H9 (cell line): ENCODE data around the gene ARL13A. TPM values are rescaled to one million over a fixed set of nuclear protein-coding genes. Genes with fewer than 3 reads are reported as not detected.

Experiments
- DNase-seq: peaks from one replicate; pipeline ENCODE4 v3.0.0-alpha.2; 2017
- H2AFZ ChIP-seq: one replicate; pipeline ENCODE4 v1.6.1; 2013; ENCODE audit warnings: mild to moderate bottlenecking, low read length, control low read depth, moderate library complexity
- H2AK5ac ChIP-seq: 2 replicates; pipeline ENCODE4 v1.6.1; 2013; ENCODE audit warnings: low read length, control low read depth, mixed read lengths; ENCODE audit not compliant: insufficient read length
- H2BK120ac ChIP-seq: one replicate; pipeline ENCODE4 v1.6.1; 2013; ENCODE audit warnings: low read depth, mild to moderate bottlenecking, low read length, control low read depth, inconsistent platforms; ENCODE audit not compliant: poor library complexity, severe bottlenecking
- H2BK12ac ChIP-seq: 2 replicates; pipeline ENCODE4 v1.6.1; 2013; ENCODE audit warnings: low read length, control low read depth, mixed read lengths, low read depth; ENCODE audit not compliant: insufficient read length
- H2BK15ac ChIP-seq: 2 replicates; pipeline ENCODE4 v1.6.1; 2013; ENCODE audit warnings: low read depth, low read length, control low read depth
- H2BK20ac ChIP-seq: one replicate; pipeline ENCODE4 v1.6.1; 2013; ENCODE audit warnings: low read depth, mild to moderate bottlenecking, low read length, control low read depth, inconsistent platforms; ENCODE audit not compliant: poor library complexity, severe bottlenecking
- H2BK5ac ChIP-seq: 2 replicates; pipeline ENCODE4 v1.6.1; 2013; ENCODE audit warnings: low read length, control low read depth, mixed read lengths; ENCODE audit not compliant: insufficient read length
- H3K14ac ChIP-seq: 2 replicates; pipeline ENCODE4 v1.6.1; 2013; ENCODE audit warnings: low read length, control low read depth; ENCODE audit not compliant: insufficient read depth
- H3K18ac ChIP-seq: 2 replicates; pipeline ENCODE4 v1.6.1; 2013; ENCODE audit warnings: low read depth, mild to moderate bottlenecking, mixed read lengths, low read length, control low read depth; ENCODE audit not compliant: insufficient read length
- H3K23ac ChIP-seq: 2 replicates; pipeline ENCODE4 v1.6.1; 2013; ENCODE audit warnings: low read length, control low read depth, mixed read lengths, low read depth; ENCODE audit not compliant: insufficient read length
- H3K23me2 ChIP-seq: 2 replicates; pipeline ENCODE4 v1.6.1; 2013; ENCODE audit warnings: low read depth, mild to moderate bottlenecking, mixed read lengths, low read length, control low read depth; ENCODE audit not compliant: insufficient read length, poor library complexity, severe bottlenecking
- H3K27ac ChIP-seq: 2 replicates; pipeline ENCODE4 v1.5.1; 2013; ENCODE audit warnings: low read length, control low read depth, mixed read lengths, low read depth; ENCODE audit not compliant: insufficient read length
- H3K27me3 ChIP-seq: 2 replicates; pipeline ENCODE4 v1.6.1; 2013; ENCODE audit warnings: low read length, control low read depth, inconsistent platforms; ENCODE audit not compliant: insufficient read depth
- H3K4ac ChIP-seq: 2 replicates; pipeline ENCODE4 v1.6.1; 2013; ENCODE audit warnings: low read depth, mild to moderate bottlenecking, control low read depth, inconsistent platforms, low read length, moderate library complexity
- H3K4me1 ChIP-seq: 2 replicates; pipeline ENCODE4 v1.6.1; 2013; ENCODE audit warnings: low read length, control low read depth, inconsistent platforms; ENCODE audit not compliant: insufficient read depth
- H3K4me2 ChIP-seq: 2 replicates; pipeline ENCODE4 v1.6.1; 2013; ENCODE audit warnings: low read length, control low read depth, mixed read lengths; ENCODE audit not compliant: insufficient read length, insufficient read depth
- H3K56ac ChIP-seq: 2 replicates; pipeline ENCODE4 v1.6.1; 2013; ENCODE audit warnings: low read depth, mild to moderate bottlenecking, mixed read lengths, low read length, control low read depth; ENCODE audit not compliant: insufficient read length
- H3K79me1 ChIP-seq: 2 replicates; pipeline ENCODE4 v1.6.1; 2013; ENCODE audit warnings: low read depth, mild to moderate bottlenecking, moderate library complexity, low read length, control low read depth, inconsistent platforms; ENCODE audit not compliant: insufficient read depth, poor library complexity, severe bottlenecking
- H3K79me2 ChIP-seq: 2 replicates; pipeline ENCODE4 v1.6.1; 2013; ENCODE audit warnings: low read length, control low read depth, inconsistent platforms; ENCODE audit not compliant: insufficient read depth
- H3K9ac ChIP-seq: 2 replicates; pipeline ENCODE4 v1.6.1; 2013; ENCODE audit warnings: low read length, control low read depth, mixed read lengths; ENCODE audit not compliant: insufficient read length; ENCODE audit errors: extremely low read depth
- H3K9me3 ChIP-seq: one replicate; pipeline ENCODE4 v1.6.1; 2013; ENCODE audit warnings: low read depth, low read length, inconsistent platforms; ENCODE audit not compliant: control insufficient read depth
- H3T11ph ChIP-seq: one replicate; pipeline ENCODE4 v1.6.1; 2013; ENCODE audit warnings: mild to moderate bottlenecking, low read length, control low read depth, inconsistent platforms
- H4K20me1 ChIP-seq: one replicate; pipeline ENCODE4 v1.6.1; 2013; ENCODE audit not compliant: control insufficient read depth, insufficient read length, insufficient read depth
- H4K5ac ChIP-seq: 2 replicates; pipeline ENCODE4 v1.6.1; 2013; ENCODE audit warnings: low read depth, mild to moderate bottlenecking, mixed read lengths, low read length, control low read depth; ENCODE audit not compliant: insufficient read length
- H4K8ac ChIP-seq: replicated peaks from 2 replicates; pipeline ENCODE4 v1.6.1; 2013; ENCODE audit warnings: low read length, control low read depth, mixed read lengths, low read depth; ENCODE audit not compliant: insufficient read length
- H4K91ac ChIP-seq: 2 replicates; pipeline ENCODE4 v1.6.1; 2013; ENCODE audit warnings: low read depth, mild to moderate bottlenecking, moderate library complexity, mixed read lengths, low read length, control low read depth; ENCODE audit not compliant: insufficient read length
- H3K27ac Mint-ChIP-seq, 3 experiments: 2 replicates in 2 of 3; 3 replicates in 1 of 3; pipeline ENCODE4 v1.8.0; 2020 to 2021; ENCODE audit warnings: mixed read lengths in 3 of 3, mild to moderate bottlenecking in 1 of 3, moderate library complexity in 1 of 3
- H3K27me3 Mint-ChIP-seq: 2 replicates; pipeline ENCODE4 v1.8.0; 2021; ENCODE audit warnings: low read depth, mild to moderate bottlenecking, moderate library complexity, mixed read lengths
- H3K36me3 Mint-ChIP-seq, 3 experiments: 2 replicates in 2 of 3; 3 replicates in 1 of 3; pipeline ENCODE4 v1.8.0; 2020 to 2021; ENCODE audit warnings: low read depth in 3 of 3, mixed read lengths in 3 of 3; ENCODE audit not compliant: insufficient read depth in 1 of 3
- H3K4me1 Mint-ChIP-seq, 2 experiments: 2 replicates each; pipeline ENCODE4 v1.8.0; 2020; ENCODE audit warnings: mixed read lengths in 2 of 2
- H3K4me3 Mint-ChIP-seq, 2 experiments: 2 replicates in 1 of 2; 3 replicates in 1 of 2; pipeline ENCODE4 v1.8.0; 2020 to 2021; ENCODE audit warnings: mild to moderate bottlenecking in 2 of 2, mixed read lengths in 2 of 2, moderate library complexity in 1 of 2
- H3K9me3 Mint-ChIP-seq, 2 experiments: 2 replicates in 1 of 2; 3 replicates in 1 of 2; pipeline ENCODE4 v1.8.0; 2020; ENCODE audit warnings: mild to moderate bottlenecking in 2 of 2, mixed read lengths in 2 of 2, moderate library complexity in 1 of 2
- CTCF ChIP-seq: fragments of 200-600 bp; sonication (generic); conservative IDR thresholded peaks from 3 replicates; pipeline ENCODE4 v1.8.0; 2021; ENCODE audit warnings: antibody characterized with exemption, mild to moderate bottlenecking
- WGBS: extraction: QIAGEN DNeasy Blood & Tissue Kit; methylation state at CpG from one replicate; pipeline ENCODE4 v1.1.7; 2013; ENCODE audit warnings: missing lambda C conversion rate, low lambda C conversion rate, mixed read lengths; ENCODE audit not compliant: insufficient read length; ENCODE audit errors: extremely low coverage; 5-methylcytosine and 5-hydroxymethylcytosine counted together
- total RNA-seq: library from RNA; stranded (reverse); gene quantifications from 2 replicates; pipeline ENCODE4 v1.2.1, GENCODE V29; 2021

ARL13A gene
- total RNA-seq, 1 experiment from 2014 or later = not detected

GRCh38 chrX:100995469-100995868 is 26.0 kb downstream of the ARL13A start:
- H3K36me3 Mint-ChIP-seq = peaks cover 0 to 10% (median 0%) of the 10 kb centered on the region in 3 experiments; a peak in 3 of 7 replicates
- no peaks in the 10 kb centered on the region for H3K79me1 ChIP-seq
- no peaks in the 10 kb centered on the region for H3K23me2 ChIP-seq
- no peak overlapping the region for H4K8ac ChIP-seq
- H2BK20ac ChIP-seq = no peak overlapping the region
- H2BK120ac ChIP-seq = no peak overlapping the region
- no peak overlapping the region for H3K4me2 ChIP-seq
- no peak overlapping the region for H2AK5ac ChIP-seq
- H3K27me3 Mint-ChIP-seq = no peaks in the 10 kb centered on the region
- no peak overlapping the region for H2BK12ac ChIP-seq
- peaks cover 37 to 50% of the 10 kb centered on the region in 2 experiments for H3K9me3 Mint-ChIP-seq
- no peaks in the 10 kb centered on the region for H3K4me1 ChIP-seq
- no peak overlapping the region for H3K4me3 Mint-ChIP-seq
- no peaks in the 10 kb centered on the region for H3K27me3 ChIP-seq
- H3K27ac ChIP-seq = no peak overlapping the region
- H3K9ac ChIP-seq = no peak overlapping the region
- H3K23ac ChIP-seq = no peak overlapping the region
- no CpG with 5 or more reads among the region's 5 CpGs for WGBS
- no peak overlapping the region for H3K56ac ChIP-seq
- H3K18ac ChIP-seq = no peak overlapping the region
- H2AFZ ChIP-seq = no peak overlapping the region
- H4K5ac ChIP-seq = no peak overlapping the region
- no peak for DNase-seq
- no peak overlapping the region for H3K14ac ChIP-seq
- H3K4ac ChIP-seq = no peak overlapping the region
- H3K79me2 ChIP-seq = no peaks in the 10 kb centered on the region
- H3K27ac Mint-ChIP-seq = no peak overlapping the region
- H4K20me1 ChIP-seq = no peaks in the 10 kb centered on the region
- no peak overlapping the region for H2BK15ac ChIP-seq
- no peak overlapping the region for H4K91ac ChIP-seq
- no peak overlapping the region for H2BK5ac ChIP-seq
- H3K9me3 ChIP-seq = peaks cover 41% of the 10 kb centered on the region
- no peaks in the 10 kb centered on the region for H3K4me1 Mint-ChIP-seq
- no peak overlapping the region for H3T11ph ChIP-seq
- no peak for TF ChIP-seq CTCF
